GM10248 (cell line): ENCODE results near the gene LSM12.
"Not testable (repeated sequence)": the region's sequence is repeated elsewhere in the genome, so short reads cannot be mapped to it uniquely, and the experiment has no call there.

Experiments used
- CTCF ChIA-PET: fragments of 300-600 bp; sonication (Branson Sonifier 250); formaldehyde crosslinking; extraction: SDS; loops from one replicate; lab custom pipeline; 2021; ENCODE audit warnings: antibody characterized with exemption; lab: Yijun Ruan, JAX
- POLR2A ChIA-PET: fragments of 350-650 bp; sonication (Branson Sonifier 250); formaldehyde crosslinking; extraction: SDS; loops from one replicate; lab custom pipeline; 2020; ENCODE audit warnings: antibody characterized with exemption; lab: Yijun Ruan, JAX
- DNase-seq: peaks from one replicate; pipeline ENCODE4 v3.0.0; 2012; ENCODE audit errors: extremely low spot score
- TF ChIP-seq, protein P1 (sequence below): IDR thresholded peaks from 2 replicates; pipeline ENCODE4 v1.5.1; 2012; ENCODE audit warnings: mild to moderate bottlenecking, low read depth; ENCODE audit errors: extremely low read depth, missing control alignments, control extremely low read depth

LSM12 gene

DNA sequence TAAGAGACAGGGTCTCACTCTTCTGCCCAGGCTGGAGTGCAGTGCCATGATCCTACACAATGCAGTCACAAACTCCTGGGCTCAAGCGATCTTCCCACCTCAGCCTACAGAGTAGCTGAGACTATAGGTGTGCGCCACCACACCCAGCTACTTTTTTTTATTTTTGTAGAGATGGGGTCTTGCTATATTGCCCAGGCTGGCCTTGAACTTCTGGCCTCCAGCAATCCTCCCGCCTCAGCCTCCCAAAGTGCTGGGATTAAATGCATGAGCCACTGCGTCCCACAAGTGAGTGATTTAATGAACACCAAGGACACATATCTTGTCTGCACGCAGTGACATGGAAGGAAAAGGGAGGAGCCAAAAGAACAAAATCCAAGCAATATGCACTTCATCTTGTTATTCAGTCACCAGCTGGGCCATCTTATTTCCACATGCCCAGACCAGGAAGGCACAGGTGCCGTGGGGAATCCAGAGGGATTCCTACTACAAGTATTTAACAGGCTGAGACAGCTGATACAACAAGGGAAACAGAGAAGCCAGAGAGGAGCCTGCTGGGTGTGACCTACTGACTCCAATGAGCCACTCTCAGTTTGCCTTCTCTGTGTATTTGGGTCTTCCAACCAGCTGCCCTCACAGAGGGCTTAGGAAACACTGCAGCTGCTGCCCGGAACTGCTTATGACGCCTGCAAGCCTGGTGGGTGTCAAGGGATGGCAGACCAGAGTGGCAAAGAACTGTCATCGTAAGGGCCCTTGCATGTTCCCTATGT is 17.0 kb downstream of the LSM12 start:
- DNase-seq, result no peak
- TF ChIP-seq, protein P1, sequence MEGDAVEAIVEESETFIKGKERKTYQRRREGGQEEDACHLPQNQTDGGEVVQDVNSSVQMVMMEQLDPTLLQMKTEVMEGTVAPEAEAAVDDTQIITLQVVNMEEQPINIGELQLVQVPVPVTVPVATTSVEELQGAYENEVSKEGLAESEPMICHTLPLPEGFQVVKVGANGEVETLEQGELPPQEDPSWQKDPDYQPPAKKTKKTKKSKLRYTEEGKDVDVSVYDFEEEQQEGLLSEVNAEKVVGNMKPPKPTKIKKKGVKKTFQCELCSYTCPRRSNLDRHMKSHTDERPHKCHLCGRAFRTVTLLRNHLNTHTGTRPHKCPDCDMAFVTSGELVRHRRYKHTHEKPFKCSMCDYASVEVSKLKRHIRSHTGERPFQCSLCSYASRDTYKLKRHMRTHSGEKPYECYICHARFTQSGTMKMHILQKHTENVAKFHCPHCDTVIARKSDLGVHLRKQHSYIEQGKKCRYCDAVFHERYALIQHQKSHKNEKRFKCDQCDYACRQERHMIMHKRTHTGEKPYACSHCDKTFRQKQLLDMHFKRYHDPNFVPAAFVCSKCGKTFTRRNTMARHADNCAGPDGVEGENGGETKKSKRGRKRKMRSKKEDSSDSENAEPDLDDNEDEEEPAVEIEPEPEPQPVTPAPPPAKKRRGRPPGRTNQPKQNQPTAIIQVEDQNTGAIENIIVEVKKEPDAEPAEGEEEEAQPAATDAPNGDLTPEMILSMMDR, result no peak
- ChIA-PET POLR2A (no interaction called here), CTCF (interaction anchor here (1.0 to 1.1 kb wide), 2 partner anchors 16 to 56 kb away, joined by 3 read pairs; no protein-coding TSS in a partner anchor)

DNA sequence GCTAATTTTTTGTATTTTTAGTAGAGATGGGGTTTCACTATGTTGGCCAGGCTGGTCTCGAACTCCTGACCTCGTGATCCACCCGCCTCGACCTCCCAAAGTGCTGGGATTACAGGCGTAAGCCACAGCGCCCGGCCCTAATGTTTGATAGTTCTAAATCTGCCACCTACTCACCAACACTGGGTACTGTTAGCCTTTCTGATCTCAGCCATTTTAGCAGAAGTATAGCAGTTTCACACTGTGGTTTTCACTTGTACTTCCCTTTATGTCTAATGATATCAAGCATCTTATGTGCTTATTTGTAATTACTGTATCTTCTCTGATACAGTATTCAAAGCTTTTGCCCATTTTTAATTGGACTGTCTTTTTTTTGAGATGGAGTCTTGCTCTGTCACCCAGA is 19.6 kb downstream of the LSM12 start:
- CTCF ChIA-PET, result interaction anchor here (0.9 kb wide), 1 partner anchor 13 kb away, joined by 3 read pairs; no protein-coding TSS in a partner anchor
- POLR2A ChIA-PET, DNase-seq: not testable (repeated sequence)

- ChIA-PET POLR2A (no interaction called here), CTCF (interaction anchor here (1.5 kb wide), 1 partner anchor 101 kb away, joined by 6 read pairs; no protein-coding TSS in a partner anchor)
- TF ChIP-seq, protein P1, result no peak
- DNase-seq, result no peak
Measured at GRCh38 chr17:44045486-44045885, 21.0 kb downstream of the LSM12 start.

DNA sequence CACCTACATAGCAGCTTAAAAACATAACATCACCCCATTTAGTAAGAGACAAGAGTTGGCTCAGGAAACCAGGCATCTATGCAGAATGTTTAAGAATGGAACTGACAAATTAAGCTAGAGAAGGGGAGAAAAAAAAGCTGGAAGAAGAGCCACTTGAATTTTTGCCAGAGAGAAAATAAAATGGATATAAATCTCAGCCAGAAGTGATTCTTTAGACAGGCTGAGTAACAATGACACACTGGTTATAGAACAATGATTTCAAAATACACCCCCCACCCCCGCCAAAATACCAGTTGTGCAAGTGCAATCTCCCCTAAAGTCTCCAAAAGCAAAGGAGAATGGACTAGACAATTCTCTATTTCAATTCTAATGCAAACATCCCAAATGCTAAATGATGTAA is 22.4 kb downstream of the LSM12 start:
- ChIA-PET POLR2A (interaction anchor here (0.7 kb wide), 1 partner anchor 610 kb away, joined by 3 read pairs; no protein-coding TSS in a partner anchor), CTCF (interaction anchor here (0.6 to 3.7 kb wide), 6 partner anchors 9 to 269 kb away, joined by 3 to 57 read pairs (median 3); partner anchors contain the start of gene PPY)
- TF ChIP-seq, protein P1, result no peak
- no peak for DNase-seq

GRCh38 chr17:44043272-44043696 is 23.2 kb downstream of the LSM12 start:
- TF ChIP-seq, protein P1, result no peak
- ChIA-PET POLR2A (no interaction called here), CTCF (interaction anchor here (0.8 to 3.7 kb wide), 10 partner anchors 8 to 163 kb away, joined by 3 to 57 read pairs (median 6); partner anchors contain the start of gene PPY)
- DNase-seq, result no peak

- TF ChIP-seq, protein P1, result no peak
- ChIA-PET CTCF (interaction anchor here (1.0 to 3.6 kb wide), 5 partner anchors 10 to 96 kb away, joined by 3 to 17 read pairs (median 4); no protein-coding TSS in a partner anchor), POLR2A (no interaction called here)
- DNase-seq, result no peak
Measured at GRCh38 chr17:44039829-44040635, 26.4 kb downstream of the LSM12 start.

DNA sequence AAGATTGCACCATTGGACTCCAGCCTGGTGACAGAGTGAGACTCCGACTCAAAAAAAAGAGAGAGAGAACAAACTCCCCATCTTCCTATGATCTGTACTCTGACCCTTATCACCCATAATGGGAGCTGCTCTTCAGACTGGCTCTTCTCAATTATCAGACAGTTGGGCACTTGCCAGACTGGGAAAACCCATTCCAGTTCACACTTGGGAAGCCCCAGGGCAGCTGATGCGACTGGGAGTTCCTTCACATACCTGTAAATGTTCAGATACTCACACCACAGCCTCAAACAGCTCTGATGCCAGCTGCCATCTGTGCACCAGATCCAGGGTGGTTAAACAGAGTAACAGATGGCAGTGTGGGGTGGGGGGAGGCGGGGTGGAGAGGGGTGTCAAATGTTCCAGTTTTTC is 27.9 kb downstream of the LSM12 start:
- ChIA-PET POLR2A (no interaction called here), CTCF (interaction anchor here (1.2 to 3.2 kb wide), 2 partner anchors 9 to 128 kb away, joined by 4 to 17 read pairs; no protein-coding TSS in a partner anchor)
- DNase-seq, result no peak
- TF ChIP-seq, protein P1, result no peak
